GM12891 (cell line): ENCODE measurements around the gene SLC22A23.

Experiments
- PAX5 ChIP-seq: IDR thresholded peaks from 2 replicates; pipeline ENCODE4 v1.6.1; 2011; ENCODE audit warnings: low read length, moderate library complexity, mild to moderate bottlenecking; ENCODE audit not compliant: insufficient read depth, severe bottlenecking
- POLR2A ChIP-seq: IDR thresholded peaks from 2 replicates; pipeline ENCODE4 v1.6.1; 2011; ENCODE audit warnings: low read depth, low read length, control low read depth
- POLR2AphosphoS5 ChIP-seq: IDR thresholded peaks from 2 replicates; pipeline ENCODE4 v1.6.1; 2011; ENCODE audit warnings: low read depth, low read length, control low read depth
- POU2F2 ChIP-seq: IDR thresholded peaks from 2 replicates; pipeline ENCODE4 v1.6.1; 2011; ENCODE audit warnings: low read depth, mild to moderate bottlenecking, control low read depth, low read length, moderate library complexity
- SPI1 ChIP-seq: IDR thresholded peaks from 2 replicates; pipeline ENCODE4 v1.6.1; 2011; ENCODE audit warnings: low read depth, low read length, control low read depth
- TAF1 ChIP-seq: IDR thresholded peaks from 2 replicates; pipeline ENCODE4 v1.6.1; 2011; ENCODE audit warnings: low read depth, low read length, control low read depth

DNA sequence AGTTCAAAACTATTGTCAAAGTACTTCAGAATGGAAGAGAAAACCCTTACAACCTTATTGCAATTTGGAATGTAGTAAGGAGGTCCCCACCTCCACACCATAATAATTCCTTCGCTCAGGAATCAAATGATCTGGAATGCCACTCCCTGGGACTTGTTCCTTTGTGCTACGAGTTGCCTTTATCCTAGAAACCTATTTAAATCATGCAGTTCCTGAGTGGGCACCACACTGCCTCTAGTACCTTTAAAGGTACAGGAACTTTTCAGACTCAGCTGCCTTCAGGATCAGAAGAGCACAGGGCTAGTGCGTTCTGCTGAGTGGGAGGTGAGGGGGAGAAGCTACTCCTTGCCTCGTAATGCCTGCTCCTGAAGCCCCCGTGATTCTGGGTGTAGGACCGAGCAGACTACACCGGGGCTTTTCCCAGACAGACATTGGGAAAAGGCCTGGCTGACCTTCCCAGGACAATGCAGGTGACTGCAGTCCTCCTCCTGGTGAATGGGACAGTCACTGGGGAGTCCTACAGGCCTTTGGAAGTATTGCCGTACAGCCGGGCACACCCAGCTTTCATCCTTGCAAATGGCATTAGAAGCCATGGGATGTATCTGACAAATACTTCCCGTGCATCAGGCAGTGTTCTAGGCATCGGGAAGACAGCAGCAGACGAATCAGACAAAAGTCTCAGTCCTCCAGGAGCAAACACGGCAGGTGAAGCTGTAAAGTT, 217.6 kb downstream of the SLC22A23 start:
- no peak for TF ChIP-seq TAF1
- no peak for TF ChIP-seq POLR2A
- TF ChIP-seq POLR2AphosphoS5: no peak
- TF ChIP-seq SPI1: no peak
- no peak for TF ChIP-seq PAX5
- no peak for TF ChIP-seq POU2F2
